ELR (cell line): ENCODE data around the gene TAF8.

Source experiments
- DNase-seq: peaks from one replicate; pipeline ENCODE4 v3.0.0-alpha.2; 2015; ENCODE audit warnings: low read depth

The TAF8 gene

DNA sequence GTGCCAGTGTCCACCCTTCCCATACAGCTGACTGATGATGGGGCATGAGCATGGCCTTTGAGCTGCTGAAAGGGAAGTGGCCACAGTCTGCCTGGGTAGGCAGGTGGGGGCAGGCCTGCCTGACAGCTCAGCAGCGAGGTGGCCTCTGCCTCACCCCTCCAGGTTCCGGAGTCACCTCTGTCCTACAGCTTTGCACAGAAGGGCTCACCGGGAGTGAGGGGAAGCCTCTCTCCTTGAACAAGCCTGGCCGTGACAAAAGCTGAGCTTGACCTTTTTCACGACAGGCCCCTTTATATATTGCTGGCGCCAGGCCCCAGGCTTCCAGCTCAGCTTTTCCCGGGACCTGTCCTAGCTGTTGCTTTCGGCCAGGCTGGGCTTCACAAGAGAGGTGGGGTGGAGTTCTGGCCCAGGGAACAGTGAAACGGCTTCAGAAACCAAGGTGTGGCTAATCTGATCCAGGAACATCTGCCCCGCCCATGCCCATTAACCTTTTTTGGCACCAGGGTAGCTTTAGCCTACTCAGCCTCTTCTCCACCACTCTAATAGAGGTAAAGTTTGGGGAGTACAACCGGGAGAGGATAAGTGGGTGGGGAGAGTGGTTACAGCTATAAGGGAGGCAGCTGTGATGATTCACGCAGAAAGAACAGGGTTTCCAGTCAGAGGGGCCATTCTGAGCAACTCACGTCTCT, 49.2 kb downstream of the TAF8 start:
- peak; percentile 79 for DNase-seq

DNA sequence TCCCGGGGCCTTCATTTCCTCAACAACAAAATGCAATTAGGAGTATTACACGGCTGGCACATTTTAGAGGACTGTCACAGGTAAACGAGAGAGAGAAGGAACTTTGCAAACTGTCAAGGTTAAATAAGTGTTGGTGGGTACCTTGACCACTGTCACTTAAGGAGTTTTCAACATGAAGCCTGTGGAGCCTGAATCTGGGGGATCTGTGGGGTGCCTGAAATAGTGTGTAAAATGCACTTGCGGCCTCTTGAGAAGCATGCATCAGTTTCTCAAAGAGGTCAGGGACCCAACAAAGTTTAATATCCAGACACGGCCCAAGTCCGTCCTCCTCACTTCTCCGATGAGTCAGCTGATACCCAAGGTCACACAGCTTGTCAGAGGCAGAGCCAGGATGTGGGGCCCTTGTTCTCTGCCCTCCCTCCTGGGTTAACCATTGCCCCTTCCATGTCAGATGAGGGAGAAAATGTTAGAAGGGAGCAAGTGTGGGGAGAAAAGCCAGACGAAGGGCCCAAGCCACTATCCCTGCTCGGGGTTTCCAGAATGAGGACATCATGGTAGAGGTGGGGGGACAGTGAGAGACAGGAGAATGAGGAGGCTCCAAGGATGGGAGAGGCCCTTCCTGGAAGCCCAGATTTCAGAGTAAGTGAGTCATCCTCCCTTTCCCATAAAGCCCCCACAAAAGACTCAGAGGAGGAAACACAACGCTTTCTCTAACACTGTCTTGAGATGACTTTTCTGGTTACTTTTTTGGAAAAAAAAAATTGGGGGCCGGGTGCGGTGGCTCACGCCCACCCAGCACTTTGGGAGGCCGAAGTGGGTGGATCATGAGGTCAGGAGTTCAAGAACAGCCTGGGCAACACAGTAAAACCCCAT, 49.9 kb downstream of the TAF8 start:
- DNase-seq, result peak; percentile 83

DNA sequence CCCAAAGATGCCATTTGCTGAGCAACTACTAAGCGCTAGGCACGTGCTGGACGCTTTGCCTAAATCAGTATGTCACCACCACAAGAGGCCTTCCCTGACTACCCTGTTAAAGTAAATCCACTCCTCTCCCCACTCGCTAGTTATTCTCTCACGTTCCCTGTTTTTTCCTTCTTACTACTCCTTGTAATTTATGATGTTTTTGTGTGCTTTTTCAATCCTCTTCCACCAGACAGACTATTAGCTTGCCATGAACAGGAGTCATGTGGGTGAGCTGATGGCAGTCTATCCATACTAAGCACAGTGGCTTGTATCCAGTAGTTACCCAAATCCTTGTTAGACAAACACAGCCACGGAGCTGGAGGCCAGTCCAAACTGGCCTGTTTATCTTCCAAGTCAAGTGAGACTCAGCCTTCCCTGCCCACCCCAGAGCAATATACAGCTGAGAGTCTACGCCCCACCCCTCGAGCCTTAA, 50.9 kb downstream of the TAF8 start:
- no peak for DNase-seq

DNA sequence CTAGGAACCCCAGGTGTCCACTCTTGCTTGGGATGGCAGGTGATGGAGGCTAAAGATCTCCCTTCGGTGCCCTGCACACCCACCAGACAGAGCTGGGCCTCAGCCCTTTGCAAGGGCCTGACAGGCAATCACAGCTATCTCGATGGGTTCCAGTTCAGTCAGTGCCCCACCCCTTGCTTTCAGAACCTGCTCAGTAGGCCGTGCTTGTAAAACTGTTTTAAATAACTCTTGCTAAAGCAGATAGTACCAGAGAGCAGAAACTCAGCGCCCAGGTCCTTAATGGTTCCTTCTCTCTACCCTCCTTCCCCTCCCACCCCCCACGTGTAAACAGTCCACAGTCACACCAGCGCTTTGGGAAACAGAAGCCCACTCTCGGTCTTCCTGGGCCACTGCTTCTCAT, 52.9 kb downstream of the TAF8 start:
- DNase-seq, result no peak

DNA sequence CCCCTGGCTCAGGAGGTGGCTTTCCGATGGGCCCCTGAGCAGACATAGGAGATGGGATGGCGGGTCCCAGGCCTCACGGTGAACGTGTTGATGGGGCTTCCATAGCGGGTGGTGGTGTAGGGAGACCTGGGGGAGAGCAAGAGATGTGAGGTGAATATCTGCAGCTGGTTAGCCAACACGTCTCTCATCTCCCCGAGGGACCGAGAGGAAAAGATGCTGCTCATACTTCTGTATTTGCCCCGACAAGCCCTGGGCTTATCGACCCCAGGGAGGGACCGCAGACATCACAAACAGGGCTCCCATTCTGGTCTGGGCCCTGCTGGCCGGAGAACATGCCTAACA, 53.4 kb downstream of the TAF8 start:
- DNase-seq, result no peak

DNA sequence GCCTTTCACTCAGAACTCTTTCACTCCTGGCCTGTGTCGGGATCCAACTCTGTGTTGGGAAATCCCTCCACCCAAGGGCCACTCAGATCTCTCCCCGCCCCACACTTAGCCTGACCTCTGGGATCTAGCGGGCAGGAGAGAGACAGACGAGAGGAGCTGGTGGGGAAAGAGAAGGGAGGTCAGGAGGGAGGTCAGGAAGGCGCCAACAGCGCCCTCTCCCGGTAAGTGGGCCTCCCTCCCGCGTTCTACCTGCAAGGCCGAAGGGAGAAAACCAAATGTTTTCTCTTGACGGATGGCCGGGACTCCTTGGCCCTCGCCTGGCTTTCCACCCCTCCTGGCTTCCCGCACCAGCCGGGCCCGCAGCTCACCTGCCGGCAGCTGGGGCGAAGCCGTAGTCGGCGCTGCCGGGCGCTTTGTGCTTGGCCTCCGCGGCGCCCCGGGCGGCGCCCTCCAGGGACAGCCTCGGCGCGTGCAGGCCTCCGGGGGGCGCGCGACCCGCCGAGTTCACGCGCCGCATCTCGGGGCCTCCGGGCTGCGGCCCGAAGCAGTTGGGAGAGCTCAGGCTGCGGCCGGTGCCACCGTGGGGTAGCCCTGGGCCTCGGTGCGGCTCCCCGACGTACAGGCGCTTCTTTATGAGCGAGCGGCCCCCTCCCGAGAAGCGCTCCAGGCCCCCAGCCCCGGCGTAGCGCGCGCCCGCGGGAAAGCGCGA, 53.9 kb downstream of the TAF8 start:
- DNase-seq, result no peak

DNA sequence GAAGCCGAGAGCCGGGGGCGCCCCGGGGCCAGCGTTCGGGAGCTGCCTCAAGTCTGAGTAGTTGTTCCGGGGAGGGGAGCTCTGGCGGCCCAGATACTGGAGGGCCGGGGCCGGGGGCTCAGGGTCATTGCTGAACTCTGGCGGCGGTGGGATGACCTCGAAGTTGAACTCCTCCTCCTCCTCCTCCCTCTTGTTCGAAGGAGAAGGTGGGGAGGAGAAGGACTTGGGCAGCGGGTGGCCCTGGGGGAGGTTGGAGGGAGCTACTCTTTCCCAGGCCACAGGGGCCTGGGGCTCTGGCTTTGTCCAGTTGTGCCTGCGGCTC, 54.4 kb downstream of the TAF8 start:
- no peak for DNase-seq

DNA sequence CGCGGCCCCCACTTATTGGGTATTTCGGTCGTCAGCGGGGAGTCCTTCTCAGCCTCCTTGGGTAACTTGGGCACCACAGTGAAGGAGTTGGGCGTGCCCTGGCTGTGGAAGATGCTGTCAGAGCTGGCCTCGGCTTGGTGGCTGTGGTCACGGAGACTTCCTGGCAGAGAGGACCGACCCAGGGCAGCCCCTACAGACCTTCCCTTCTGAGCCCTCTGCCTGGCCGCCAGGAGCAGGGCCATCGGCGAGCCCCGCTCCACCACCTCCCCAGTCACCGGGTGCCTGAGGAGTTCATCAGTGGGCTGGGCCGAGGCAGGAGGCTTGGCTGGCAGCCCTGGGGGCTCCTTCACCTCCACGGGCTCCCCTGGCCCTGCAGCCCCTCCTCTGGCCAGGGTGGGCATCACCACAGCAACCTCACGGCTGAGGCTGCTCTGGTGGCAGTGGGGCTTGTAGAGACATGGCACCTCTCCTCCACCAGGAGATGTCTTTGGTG, 54.9 kb downstream of the TAF8 start:
- DNase-seq, result no peak

DNA sequence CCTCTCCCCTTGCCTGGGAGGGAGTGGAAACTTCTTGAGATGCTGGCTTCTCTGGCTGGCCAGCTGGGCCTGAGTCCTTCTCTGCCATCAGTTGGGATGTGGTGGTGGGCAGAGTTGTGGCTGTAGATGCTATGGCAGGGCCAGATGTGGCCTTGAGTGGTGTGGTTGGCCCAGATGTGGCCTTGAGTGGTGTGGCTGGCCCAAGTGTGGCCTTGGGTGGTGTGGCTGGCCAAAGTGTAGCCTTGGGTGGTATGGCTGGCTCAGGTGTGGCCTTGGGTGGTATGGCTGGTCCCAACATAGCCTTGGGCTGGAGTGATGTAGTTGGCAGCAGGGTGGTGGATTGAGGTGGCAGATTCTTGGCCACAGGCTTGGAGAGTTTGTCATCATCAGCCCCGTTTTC, 55.4 kb downstream of the TAF8 start:
- DNase-seq, result no peak

DNA sequence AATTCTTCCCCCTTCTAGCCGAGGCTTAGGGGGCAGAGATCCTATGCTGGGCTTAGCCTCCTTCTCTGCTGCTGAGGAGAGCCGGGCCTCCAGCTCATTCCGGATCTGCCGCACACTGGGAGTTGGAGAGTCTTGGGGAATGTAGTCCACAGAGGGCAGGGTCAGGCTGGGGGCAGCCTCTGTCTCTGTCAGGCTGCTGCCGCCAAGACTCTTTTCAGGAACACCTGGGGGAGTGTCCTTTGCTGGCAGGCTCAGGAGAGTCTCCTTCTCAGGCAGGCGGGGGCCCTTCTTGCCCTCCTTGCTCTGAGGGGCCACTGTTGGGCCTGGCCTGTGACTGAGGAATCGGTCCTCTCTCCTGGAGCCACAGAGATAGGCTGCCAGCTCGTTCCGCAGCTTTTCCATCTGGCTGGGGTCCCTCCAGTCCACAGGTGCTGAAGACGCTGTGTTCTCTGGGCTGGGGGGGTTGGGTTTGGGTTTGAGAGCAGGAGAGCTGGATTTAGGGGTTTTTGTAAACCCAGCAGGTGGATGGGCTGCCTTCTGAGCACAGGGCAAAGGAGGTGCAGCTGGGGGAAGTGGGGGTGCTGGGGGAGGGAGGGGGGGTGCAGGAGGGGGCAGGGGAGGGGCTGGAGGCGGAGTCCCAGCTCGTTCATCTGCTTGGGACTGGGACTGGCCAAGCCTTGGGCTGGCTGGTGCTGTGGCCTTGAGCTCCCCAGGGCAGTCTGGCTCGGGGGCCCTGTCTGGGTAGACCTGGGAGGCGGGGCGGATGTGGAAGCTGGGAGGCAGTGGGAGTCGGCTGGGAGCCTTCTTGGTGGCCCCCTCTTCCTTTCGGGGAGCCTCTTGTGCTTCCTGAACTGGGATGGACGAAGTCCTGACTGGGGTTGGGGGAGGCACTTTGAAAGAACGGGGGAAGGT, 56.0 kb downstream of the TAF8 start:
- no peak for DNase-seq

DNA sequence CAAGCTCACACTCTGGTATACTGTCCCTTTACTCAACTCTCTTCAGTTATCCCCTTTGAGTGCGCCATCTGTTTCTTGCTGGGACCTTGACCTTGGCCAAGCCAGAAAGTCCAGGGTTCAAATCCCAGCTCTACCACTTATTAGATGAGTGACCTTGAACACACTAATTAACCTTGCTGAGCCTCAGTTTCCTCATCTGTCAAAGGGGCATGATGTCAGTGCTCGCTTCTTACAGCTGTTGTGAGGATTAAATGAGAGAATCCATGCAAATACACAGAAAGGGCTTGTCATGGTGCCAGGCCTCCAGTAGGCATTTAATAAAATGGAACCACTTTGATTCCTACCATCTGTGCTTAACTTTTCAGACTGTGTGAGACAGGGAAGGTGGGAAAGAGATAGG, 57.7 kb downstream of the TAF8 start:
- no peak for DNase-seq

DNA sequence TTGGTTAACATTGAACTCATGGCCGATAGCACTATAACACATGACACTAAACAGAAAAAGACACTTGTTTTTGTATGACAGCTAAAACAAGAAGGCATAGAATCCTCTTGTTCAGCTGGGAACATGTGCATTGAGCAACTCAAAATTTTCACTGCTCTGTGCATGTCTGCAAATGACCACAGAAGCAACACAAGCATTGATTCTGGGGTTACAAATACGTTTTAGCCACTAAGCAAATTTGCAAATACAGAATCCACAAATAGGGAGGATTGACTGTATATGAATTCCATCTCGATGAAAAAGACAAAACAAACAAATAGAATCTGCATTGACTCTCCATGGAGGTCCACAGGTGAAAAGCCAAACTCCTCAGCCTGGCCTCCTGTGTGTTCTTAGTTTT, 60.4 kb downstream of the TAF8 start:
- DNase-seq, result no peak

DNA sequence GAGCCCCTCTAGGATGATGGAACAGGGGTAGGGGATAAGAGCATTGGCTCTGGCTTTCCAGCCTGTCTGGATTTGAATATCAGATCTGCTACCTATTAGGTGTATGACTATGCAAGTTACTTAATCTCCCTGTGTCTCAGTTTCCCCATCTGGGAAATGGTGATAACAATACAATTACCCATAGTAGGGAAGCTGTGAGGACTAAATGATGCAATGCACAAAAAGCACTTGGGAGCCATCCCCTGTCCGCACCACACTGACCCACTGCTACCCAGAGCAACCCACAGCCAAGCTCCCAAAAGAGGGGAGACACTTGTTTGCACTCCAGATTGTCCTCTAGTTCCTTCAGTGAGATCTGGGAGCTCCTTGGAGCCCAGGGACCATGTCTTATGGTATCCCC, 62.0 kb downstream of the TAF8 start:
- no peak for DNase-seq

DNA sequence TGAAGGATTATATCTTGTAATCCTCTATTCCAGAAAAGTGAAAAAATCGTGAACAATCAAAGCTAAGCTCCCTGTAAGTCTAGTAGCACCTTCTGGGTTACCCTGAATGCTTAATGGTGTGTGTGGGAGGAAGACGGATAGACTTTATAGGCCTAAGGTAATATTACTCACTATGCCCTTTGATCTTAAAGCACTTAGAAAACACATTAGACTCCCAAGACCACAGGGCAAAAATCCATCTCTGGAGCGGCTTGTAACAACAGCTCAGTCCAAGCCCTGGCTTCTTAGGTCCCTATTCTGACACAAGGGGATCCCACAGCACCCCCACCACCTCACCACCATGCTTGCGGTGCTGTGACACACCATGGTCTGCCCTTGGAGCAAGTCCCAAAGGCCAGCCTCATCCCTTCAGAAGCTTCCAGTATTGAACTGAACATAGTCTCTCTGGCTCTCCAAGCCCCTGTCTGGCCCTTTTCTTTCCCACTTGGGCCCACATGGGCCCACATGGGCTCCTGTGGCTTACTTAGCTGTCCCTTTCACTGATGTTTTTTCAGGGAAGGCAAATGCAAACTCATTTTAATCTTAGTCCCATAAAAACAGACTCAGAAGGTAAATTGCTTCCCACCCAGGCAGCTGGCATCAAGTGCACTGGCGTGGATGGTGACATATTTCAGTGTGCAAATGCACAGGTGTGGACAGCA, 63.8 kb downstream of the TAF8 start:
- DNase-seq, result peak; percentile 67

DNA sequence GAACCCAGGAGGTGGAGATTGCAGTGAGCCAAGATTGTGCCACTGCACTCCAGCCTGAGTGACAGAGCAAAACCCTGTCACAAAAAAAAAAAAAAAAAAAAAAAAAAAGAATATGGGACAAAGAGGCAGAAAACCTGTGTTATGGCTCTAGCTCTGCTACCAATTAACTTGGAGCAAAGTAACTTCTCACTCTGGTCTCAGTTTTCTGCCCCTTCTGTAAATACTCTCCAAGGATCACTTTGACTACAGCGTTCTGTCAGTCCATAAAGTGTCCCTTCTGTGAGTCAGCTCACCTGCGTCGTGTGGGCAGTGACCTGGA, 67.5 kb downstream of the TAF8 start:
- no peak for DNase-seq

DNA sequence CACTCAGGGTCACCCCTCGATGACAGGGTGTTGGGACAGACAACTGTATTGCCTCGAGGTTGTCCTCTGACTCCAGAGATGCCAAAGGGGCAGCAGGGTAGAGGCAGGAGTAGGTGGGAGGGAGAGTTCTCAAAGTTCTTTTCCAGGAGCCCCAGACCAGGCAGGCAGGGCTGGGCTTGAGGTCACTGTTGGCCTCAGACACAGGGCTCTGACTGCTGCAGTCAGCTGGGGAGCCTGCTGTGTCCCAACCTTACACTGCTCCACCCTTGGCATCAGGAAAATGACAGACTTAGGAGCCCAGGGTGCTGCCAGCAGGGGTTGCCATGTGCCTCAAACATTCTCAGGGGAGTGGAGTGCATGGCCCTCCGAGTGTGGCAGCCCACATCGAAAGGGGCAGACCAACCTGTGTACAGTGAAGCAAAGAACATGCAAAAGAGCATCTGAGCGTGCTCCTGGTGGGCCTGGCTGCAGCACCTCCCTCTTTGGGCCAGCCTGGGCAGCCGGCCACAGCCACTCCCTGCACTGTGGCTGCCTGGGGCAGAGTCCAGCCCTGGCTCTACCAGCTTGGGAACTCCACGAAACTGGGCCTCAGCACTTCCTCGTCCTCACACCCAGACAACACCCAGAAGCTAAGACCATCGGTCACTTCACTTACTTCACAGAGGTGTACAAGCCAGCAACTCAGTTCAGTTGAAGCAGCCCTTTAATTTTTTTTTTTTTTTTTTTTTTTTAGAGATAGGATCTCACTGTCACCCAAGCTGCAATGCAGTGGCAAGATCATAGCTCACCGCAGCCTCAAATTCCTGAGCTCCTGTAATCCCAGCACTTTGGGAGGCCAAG, 68.1 kb downstream of the TAF8 start:
- peak; percentile 25 for DNase-seq

DNA sequence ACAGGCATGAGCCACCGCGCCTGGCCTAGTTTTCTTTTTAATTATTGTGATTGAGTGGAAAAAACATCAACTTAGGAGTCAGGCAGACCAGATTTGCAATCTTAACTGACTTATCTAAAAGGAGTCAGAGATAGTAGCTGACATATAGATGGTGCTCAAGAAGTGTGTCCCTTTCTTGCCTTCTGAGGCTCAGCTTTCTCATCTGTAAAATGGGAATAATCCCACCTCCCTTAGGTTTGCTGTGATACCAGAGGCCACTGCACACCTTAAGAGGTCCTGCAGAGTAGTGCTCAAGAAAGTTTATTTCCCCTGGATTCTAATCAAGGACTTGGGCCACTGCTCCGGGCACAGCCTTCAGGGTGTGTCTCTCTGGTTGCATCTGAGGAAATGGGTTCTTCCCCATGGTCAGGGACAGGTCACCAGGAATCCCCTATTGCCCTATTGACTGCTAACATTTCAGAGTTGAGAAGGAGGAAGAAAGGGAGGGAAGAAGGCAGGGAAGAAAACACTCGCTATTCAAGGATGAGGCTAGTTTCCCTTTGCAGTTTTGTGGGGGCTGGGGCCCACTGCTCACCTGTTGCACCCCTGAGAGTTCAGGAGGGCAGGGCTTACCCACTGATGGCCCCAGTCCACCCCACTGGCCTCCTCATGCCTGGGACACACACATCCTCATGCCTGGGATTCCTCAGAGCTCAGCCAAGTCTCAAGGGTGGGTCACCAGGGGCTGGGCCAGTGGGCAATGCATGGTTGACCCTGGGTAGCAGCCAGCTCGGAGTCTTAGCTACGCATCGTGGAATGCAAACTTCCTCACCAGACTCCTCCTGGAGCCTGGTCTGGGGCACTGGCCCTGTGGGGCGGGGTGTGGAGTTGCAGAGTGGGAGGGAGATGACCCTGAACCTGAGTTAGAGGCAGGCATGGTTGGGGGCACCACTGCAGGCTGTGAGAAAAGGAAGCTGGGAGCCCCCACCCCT, 70.9 kb downstream of the TAF8 start:
- peak; percentile 27 for DNase-seq

DNA sequence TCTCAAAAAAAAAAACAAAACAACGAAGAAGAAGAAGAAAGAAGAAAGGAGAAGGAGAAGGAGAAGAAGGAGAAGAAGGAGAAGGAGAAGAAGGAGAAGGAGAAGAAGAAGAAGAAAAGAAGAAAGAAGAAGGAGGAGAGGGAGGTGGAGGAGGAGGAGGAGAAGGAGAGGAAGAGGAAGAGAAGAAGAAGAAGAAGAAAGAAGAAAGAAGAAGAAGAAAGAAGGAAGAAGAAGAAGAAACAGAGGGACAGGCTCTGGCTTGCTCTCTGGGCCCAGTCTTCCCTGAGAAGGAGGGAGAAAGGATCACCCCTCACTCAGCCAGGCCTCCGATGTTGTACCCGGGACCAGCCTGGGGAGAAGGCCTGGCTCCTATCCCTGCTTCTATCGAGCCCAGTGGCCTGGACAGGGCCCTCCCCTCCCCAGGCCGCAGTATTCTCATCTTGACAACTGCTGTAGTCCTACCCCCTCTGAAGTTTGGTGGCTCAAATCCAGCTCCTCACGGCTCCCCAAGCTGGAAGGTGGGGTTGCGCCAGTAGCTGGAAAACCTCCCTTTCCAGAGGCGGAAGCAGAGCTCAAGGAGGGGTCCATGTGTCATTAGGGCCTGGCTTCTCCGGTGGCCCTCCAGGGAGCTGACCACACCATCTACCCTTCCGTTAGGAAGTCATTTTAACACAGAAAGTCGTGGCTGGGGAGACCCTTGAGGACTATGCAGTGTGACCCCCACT, 73.2 kb downstream of the TAF8 start:
- DNase-seq, result no peak
